Right atrium auricular region (tissue), 2 donors: ENCODE data around the gene RNF157. TPM values are rescaled to one million over a fixed set of nuclear protein-coding genes. Genes with fewer than 3 reads are reported as not detected.
A peak's percentile ranks its signal among the peaks of the same experiment; 100 is the strongest.

ENCODE experiments used
- DNase-seq: peaks from one replicate; pipeline ENCODE4 v3.0.0-alpha.2; 2019; ENCODE audit warnings: low spot score
- H3K27ac ChIP-seq, 2 donors: fragments of 200-600 bp; sonication (generic); 1 replicate in 1 of 2; 2 replicates in 1 of 2; pipeline ENCODE4 v1.5.1; 2016 to 2019
- H3K27me3 ChIP-seq, 2 donors: fragments of 200-600 bp; sonication (generic); one replicate each; pipeline versions ENCODE4 v1.5.1 to v1.6.0; 2017 to 2019
- H3K36me3 ChIP-seq: fragments of 200-600 bp; sonication (generic); one replicate; pipeline ENCODE4 v1.5.1; 2016
- H3K4me1 ChIP-seq, 2 donors: fragments of 200-600 bp; sonication (generic); one replicate each; pipeline versions ENCODE4 v1.5.1 to v1.6.0; 2017 to 2019
- H3K4me3 ChIP-seq, 2 donors: fragments of 200-600 bp; sonication (generic); 1 replicate in 1 of 2; 2 replicates in 1 of 2; pipeline ENCODE4 v1.5.1; 2017 to 2019; ENCODE audit warnings: mild to moderate bottlenecking in 1 of 2, moderate library complexity in 1 of 2
- H3K9me3 ChIP-seq, 2 donors: fragments of 200-600 bp; sonication (generic); one replicate each; pipeline ENCODE4 v1.5.1; 2019
- total RNA-seq, 2 donors: library from RNA; depleted of rRNA; stranded (reverse); fragments of >200 nt; gene quantifications; one replicate each; pipeline ENCODE4 v1.1.0, GENCODE V29; 2016
- TF ChIP-seq, protein P1 (sequence below), 2 donors: fragments of 200-600 bp; sonication (generic); IDR thresholded peaks; one replicate each; pipeline ENCODE4 v1.5.1; 2019; ENCODE audit warnings: antibody characterized with exemption in 2 of 2

RNF157 gene
- total RNA-seq, 2 donors from 2014 or later, result 9.5 to 13.0 TPM

DNA sequence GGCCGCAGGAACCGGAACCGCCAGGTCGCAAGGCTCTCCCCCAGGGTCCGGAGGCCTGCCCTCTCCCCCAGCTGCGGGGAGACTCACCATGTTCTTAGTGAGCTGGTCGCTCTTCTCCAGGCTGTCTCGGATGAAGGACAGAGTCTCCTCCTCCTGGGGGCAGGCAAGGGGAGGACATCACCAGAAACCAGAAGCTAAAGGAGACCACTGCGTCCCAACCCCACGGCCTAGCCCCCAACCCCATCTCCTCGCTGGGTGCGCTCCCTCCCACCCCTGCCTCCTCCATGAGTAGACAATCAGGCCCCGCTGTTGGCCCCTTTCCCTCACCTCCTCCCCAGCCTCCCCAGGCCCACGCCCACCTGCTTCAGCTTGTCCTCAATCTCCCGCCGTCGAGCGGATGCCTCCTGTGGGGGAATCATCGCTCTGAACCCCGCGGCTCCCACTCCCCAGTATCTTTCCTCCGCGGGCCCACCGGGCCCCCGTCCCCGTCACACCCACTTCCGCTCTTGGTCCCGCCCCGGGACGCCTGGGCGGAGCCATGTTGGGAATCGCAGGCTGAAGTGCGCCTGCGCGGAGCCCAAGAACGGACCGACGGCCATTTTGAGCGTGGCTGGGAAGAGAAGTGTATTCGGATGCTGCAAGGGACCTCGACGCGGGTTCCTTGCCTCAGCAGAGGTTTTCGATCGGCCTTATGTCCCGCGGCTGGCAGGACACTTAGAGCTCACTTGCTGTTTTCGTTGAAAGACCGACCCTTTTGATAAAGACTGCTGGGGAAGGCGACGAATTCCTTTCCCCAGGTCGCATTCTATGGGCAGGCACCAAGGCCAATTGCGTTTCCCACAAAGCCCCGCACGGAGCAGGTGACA lies 136.8 kb downstream of the RNF157 start, which contains the start of gene EXOC7:
Gene EXOC7 (minus strand): TSS at position 514 of the 866 bp plus-strand sequence. CDS start 95 bp downstream, at position 419.
- H3K27me3 ChIP-seq, result no peaks in the 10 kb centered on the region
- DNase-seq, result peak; percentile 92
- H3K4me1 ChIP-seq, result peaks cover 0 to 17% of the 10 kb centered on the region in 2 donors
- peak within 1 kb of the TSS; percentile 82 to 84 for H3K27ac ChIP-seq
- peak within 1 kb of the TSS; percentile 68 to 74 for H3K4me3 ChIP-seq
- no peaks in the 10 kb centered on the region for H3K9me3 ChIP-seq
- H3K36me3 ChIP-seq, result peaks cover 27% of the 10 kb centered on the region
- TF ChIP-seq, protein P1, sequence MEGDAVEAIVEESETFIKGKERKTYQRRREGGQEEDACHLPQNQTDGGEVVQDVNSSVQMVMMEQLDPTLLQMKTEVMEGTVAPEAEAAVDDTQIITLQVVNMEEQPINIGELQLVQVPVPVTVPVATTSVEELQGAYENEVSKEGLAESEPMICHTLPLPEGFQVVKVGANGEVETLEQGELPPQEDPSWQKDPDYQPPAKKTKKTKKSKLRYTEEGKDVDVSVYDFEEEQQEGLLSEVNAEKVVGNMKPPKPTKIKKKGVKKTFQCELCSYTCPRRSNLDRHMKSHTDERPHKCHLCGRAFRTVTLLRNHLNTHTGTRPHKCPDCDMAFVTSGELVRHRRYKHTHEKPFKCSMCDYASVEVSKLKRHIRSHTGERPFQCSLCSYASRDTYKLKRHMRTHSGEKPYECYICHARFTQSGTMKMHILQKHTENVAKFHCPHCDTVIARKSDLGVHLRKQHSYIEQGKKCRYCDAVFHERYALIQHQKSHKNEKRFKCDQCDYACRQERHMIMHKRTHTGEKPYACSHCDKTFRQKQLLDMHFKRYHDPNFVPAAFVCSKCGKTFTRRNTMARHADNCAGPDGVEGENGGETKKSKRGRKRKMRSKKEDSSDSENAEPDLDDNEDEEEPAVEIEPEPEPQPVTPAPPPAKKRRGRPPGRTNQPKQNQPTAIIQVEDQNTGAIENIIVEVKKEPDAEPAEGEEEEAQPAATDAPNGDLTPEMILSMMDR (IDR thresholded peaks at IDR 0.05), result no peak

DNA sequence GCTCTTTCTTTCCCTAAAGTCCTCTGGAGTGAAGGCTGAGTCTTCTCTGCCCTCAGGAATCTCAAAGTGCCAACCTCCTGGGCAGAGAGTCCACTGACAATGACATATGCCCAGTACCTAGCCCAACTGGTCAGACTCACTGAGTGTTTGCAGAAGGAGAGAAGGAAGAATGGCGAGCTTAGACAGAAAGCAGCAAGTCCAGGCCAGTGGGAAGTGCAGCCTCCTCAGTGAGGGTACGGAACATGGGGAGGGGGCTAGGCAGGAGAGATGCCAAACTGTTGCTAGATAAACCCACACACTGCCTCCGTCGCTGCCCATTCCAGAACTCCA lies 137.4 kb downstream of the RNF157 start:
- peak overlapping the region; percentile 68 to 74 for H3K4me3 ChIP-seq
- H3K27me3 ChIP-seq, result no peaks in the 10 kb centered on the region
- TF ChIP-seq, protein P1 (IDR thresholded peaks at IDR 0.05), result no peak
- H3K9me3 ChIP-seq, result no peaks in the 10 kb centered on the region
- H3K27ac ChIP-seq, result peak overlapping the region; percentile 82 to 84
- H3K4me1 ChIP-seq, result peaks cover 0 to 17% of the 10 kb centered on the region in 2 donors
- peaks cover 32% of the 10 kb centered on the region for H3K36me3 ChIP-seq
- no peak for DNase-seq

DNA sequence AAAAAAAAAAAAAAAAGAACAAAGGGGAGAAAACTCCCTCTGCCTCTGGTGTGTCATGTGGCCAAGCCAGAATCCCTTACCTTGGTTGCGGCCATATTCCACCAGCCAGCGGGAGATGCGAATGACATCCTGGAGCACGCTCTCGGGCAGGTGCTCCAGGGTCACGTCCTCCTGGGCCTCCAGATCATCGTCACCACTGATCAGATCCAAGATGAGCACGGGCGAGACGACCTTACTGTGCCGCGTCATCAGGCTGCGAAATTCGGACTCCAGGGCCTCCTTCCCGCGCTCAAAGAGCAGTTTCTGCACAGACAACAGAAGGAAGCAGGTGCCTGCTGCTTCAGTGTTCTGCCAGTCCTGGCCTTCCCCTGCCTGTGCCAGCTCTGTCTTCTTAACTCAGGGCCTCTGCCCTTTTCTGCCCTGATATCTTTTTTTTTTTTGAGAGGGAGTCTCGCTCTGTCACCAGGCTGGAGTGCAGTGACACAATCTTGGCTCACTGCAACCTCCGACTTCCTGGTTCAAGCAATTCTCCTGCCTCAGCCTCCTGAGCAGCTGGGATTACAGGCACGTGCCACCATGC lies 142.5 kb downstream of the RNF157 start:
- Histone ChIP-seq H3K4me3 (no peak overlapping the region), H3K4me1 (peaks cover 0 to 8% of the 10 kb centered on the region in 2 donors), H3K27ac (no peak overlapping the region), H3K9me3 (no peaks in the 10 kb centered on the region), H3K27me3 (no peaks in the 10 kb centered on the region), H3K36me3 (peaks cover 82% of the 10 kb centered on the region)
- no peak for DNase-seq
- TF ChIP-seq, protein P1 (IDR thresholded peaks at IDR 0.05), result no peak

DNA sequence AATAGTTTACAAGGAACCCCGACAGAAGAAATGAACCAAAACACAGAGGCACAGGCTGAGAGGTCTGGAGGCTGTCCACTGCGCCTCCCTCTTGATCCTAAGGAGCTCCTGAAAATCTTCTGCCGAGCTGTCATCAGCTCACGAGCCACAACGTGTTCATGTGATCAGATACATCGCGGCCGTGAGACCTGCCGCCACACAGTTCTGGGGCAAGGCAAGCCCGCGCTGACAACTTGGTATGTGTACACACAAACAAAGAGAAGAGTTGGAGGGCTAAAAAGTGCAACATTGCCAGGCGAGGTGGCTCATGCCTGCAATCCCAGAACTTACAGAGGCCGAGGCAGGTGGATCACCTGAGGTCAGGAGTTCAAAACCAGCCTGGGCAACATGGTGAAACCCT lies 144.3 kb downstream of the RNF157 start:
- Histone ChIP-seq H3K36me3 (peaks cover 87% of the 10 kb centered on the region), H3K4me1 (no peaks in the 10 kb centered on the region), H3K9me3 (no peaks in the 10 kb centered on the region), H3K27ac (no peak overlapping the region), H3K27me3 (no peaks in the 10 kb centered on the region), H3K4me3 (no peak overlapping the region)
- TF ChIP-seq, protein P1 (IDR thresholded peaks at IDR 0.05), result no peak
- DNase-seq, result no peak

DNA sequence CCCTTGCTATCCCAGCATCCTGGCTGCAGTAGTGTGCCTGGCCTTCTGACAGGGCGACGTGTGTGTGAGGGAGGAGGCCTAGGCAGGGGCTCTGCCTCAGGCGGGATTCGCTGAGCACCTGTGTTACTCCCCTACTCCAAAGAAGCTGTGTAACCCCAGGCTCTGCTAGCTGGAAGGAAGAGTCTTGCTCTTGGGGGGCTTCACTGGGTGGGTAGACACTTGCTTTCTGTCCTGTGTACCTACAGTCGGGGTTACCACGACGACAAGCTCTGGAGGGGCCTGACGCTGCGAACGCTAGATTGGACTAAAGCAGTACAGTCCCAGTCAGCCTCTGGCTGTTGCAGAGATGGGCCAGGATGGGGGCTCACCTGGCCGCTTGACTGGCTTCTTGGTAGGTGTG lies 146.2 kb downstream of the RNF157 start:
- DNase-seq, result no peak
- TF ChIP-seq, protein P1 (IDR thresholded peaks at IDR 0.05), result no peak
- peaks cover 88% of the 10 kb centered on the region for H3K36me3 ChIP-seq
- no peak overlapping the region for H3K27ac ChIP-seq
- no peaks in the 10 kb centered on the region for H3K27me3 ChIP-seq
- H3K4me3 ChIP-seq, result no peak overlapping the region
- H3K4me1 ChIP-seq, result peaks cover 0 to 8% of the 10 kb centered on the region in 2 donors
- no peaks in the 10 kb centered on the region for H3K9me3 ChIP-seq
